Aorta (tissue), 5 donors: ENCODE results near the gene NMBR. TPM values are rescaled to one million over a fixed set of nuclear protein-coding genes. Genes with fewer than 3 reads are reported as not detected.
"Not testable (repeated sequence)": the region's sequence is repeated elsewhere in the genome, so short reads cannot be mapped to it uniquely, and the experiment has no call there.

Experiments used
- ATAC-seq: fragments of 200-7000 bp; cut with Tn5 transposase; one replicate; pipeline ENCODE4 v1.9.1; 2022; ENCODE audit warnings: moderate library complexity; ENCODE audit not compliant: low FRiP score
- DNase-seq, 2 donors: peaks; one replicate each; pipeline ENCODE4 v3.0.0-alpha.2; 2020
- H3K27ac ChIP-seq, 2 donors: one replicate each; pipeline ENCODE4 v1.5.1; 2013; ENCODE audit warnings: low read length in 2 of 2, mild to moderate bottlenecking in 2 of 2, moderate library complexity in 2 of 2, control low read depth in 1 of 2, inconsistent platforms in 1 of 2, low read depth in 1 of 2
- H3K27me3 ChIP-seq, 2 donors: one replicate each; pipeline ENCODE4 v1.6.1; 2013; ENCODE audit warnings: control low read depth in 1 of 2, low read length in 1 of 2, mild to moderate bottlenecking in 1 of 2, moderate library complexity in 1 of 2; ENCODE audit not compliant: insufficient read depth in 2 of 2, control insufficient read depth in 1 of 2
- H3K36me3 ChIP-seq, 2 donors: one replicate each; pipeline ENCODE4 v1.6.1; 2013; ENCODE audit warnings: control low read depth in 1 of 2, low read length in 1 of 2, mild to moderate bottlenecking in 1 of 2; ENCODE audit not compliant: insufficient read depth in 2 of 2, control insufficient read depth in 1 of 2
- H3K4me1 ChIP-seq, 2 donors: one replicate each; pipeline ENCODE4 v1.6.1; 2013; ENCODE audit warnings: low read length in 2 of 2, control low read depth in 1 of 2, mild to moderate bottlenecking in 1 of 2, moderate library complexity in 1 of 2; ENCODE audit not compliant: insufficient read depth in 2 of 2, control insufficient read depth in 1 of 2
- H3K4me3 ChIP-seq, 2 donors: one replicate each; pipeline ENCODE4 v1.5.1; 2013; ENCODE audit warnings: low read length in 2 of 2, control low read depth in 1 of 2, mild to moderate bottlenecking in 1 of 2
- H3K9me3 ChIP-seq: one replicate; pipeline ENCODE4 v1.6.1; 2013; ENCODE audit warnings: mild to moderate bottlenecking, low read length; ENCODE audit not compliant: control insufficient read depth
- WGBS, 2 donors: extraction: QIAGEN DNeasy Blood & Tissue Kit; methylation state at CpG; one replicate each; pipeline ENCODE4 v1.1.7; 2013; 5-methylcytosine and 5-hydroxymethylcytosine counted together
- intact Hi-C, 2 donors: fragments of 100-400 bp; cut with DNase I; formaldehyde crosslinking; loops; one replicate each; pipeline versions ENCODE4 v1.14.2 to v1.15.0; 2022
- polyA plus RNA-seq, 2 donors: library from polyadenylated mRNA; stranded (reverse); fragments of 200-250 nt; gene quantifications; one replicate each; pipeline ENCODE4 v1.2.3, GENCODE V29; 2013
- total RNA-seq, 2 donors: library from RNA; stranded (reverse); fragmentation: NEBNext Ultra II Directional; extraction: Animal tissue kit (Norgen Biotek cat#: 25700); gene quantifications; one replicate each; pipeline ENCODE4 v1.2.1, GENCODE V29; 2021
- donor health status: healthy with polysubstance abuse.
- donor health status: Bipolar disorder and iron deficiency.
- donor health status: DM: no; HTN: no; CAD: no.
- donor health status: DM: no; HTN: no; CAD: no.
- donor health status: DM: yes; HTN: yes; CAD: no.

The NMBR gene
- total and polyA plus RNA-seq, 4 donors = 0.45 TPM; not detected in 3

DNA sequence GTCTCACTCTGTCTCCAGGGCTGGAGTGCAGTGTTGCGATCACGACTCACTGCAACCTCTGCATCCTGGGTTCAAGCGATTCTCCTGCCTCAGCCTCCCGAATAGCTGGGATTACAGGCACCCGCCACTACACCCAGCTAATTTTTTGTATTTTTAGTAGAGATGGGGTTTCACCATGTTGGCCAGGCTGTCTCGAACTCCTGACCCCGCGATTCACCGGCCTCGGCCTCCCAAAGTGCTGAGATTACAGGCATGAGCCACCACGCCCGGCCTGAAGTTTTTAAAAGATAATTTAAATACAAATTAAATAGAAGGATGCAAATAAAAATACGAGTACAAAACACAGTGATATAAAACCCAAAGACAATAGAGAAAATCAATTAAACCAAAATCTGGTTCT is 5.4 kb downstream of the NMBR start:
- DNase-seq, H3K9me3 ChIP-seq, ATAC-seq, H3K27me3 ChIP-seq, intact Hi-C loops, H3K4me1 ChIP-seq, H3K27ac ChIP-seq, H3K36me3 ChIP-seq, H3K4me3 ChIP-seq: not testable (repeated sequence)
- WGBS, 2 donors = 91 to 93% methylated on average over 13 of the region's 13 CpGs

DNA sequence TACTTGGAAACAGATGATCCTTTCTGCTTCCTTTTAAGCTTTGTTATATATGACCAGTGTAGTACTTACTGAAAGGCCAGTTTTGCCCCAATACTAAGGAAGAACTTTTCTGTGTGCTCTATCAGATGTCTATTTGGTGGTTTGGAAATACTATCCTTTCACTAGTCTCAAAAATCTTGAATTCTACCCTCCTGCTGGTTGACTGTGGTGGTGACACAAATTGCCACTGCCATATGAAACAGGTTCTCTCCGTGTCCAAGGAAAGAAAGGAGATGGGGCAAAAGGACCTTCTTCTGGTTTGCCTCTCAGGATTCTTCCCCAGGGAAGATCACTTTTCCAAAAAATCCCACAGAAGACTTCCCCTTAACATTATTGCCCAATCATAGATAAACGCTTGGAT is 8.0 kb downstream of the NMBR start:
- Histone ChIP-seq H3K4me3 (no peak overlapping the region), H3K9me3 (no peaks in the 10 kb centered on the region), H3K27ac (no peak overlapping the region), H3K4me1 (no peaks in the 10 kb centered on the region), H3K36me3 (no peaks in the 10 kb centered on the region), H3K27me3 (no peaks in the 10 kb centered on the region)
- 47 to 49% methylated on average over 2 of the region's 2 CpGs for WGBS, 2 donors
- no peak for ATAC-seq
- no peak for DNase-seq
- intact Hi-C loops = no loop called here

DNA sequence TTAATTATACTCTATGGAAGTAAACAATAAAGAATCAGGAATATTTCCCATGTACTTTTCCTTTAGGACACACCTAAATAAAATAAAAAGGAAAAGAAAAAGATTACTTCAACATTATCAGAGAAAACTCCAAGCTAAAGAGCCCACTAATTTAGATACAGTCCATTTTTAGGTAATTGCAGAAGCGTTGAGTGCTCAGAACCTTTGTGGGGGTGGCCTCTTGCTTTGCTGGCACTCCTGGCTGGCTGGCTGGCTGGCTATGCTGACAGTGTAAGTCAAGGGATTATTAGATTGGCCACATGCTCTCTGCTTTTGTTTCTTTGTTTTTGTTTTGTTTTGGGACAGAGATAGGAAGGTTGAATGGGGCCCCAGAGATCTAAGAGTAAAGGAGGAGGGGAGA is 14.3 kb downstream of the NMBR start, which contains the start of gene GJE1:
Gene GJE1, plus strand, starts transcription at position 301 of the 400 bp plus-strand sequence. CDS start 234 bp downstream, outside the sequence.
- WGBS, 2 donors = 53 to 63% methylated on average over 1 of the region's 1 CpG
- no peaks in the 10 kb centered on the region for H3K27me3 ChIP-seq
- H3K4me1 ChIP-seq = no peaks in the 10 kb centered on the region
- DNase-seq (no peak), ATAC-seq (no peak)
- H3K4me3 ChIP-seq = no peak within 1 kb of the TSS
- H3K9me3 ChIP-seq = peaks cover 2% of the 10 kb centered on the region
- intact Hi-C loops = no loop called here
- no peak within 1 kb of the TSS for H3K27ac ChIP-seq
- no peaks in the 10 kb centered on the region for H3K36me3 ChIP-seq

DNA sequence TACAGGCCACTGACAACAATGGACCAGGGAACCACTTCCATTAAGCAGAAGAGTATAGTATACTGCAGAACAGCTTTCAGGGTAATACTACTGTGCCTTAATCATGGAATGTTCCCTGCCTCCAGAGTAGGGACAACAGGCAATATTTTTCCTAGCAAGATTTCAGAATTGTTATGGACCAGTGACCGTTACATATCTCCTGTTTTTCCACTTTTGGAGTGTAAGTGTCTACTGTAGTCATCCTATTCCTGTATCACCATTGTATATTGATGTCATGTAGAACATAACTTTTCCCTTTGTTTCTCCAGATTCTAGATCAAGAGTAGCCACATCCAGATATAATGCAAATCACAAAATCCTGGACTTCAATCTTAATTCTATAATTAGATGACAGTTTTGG is 16.1 kb downstream of the NMBR start:
- H3K4me1 ChIP-seq = no peaks in the 10 kb centered on the region
- intact Hi-C loops = no loop called here
- H3K36me3 ChIP-seq = no peaks in the 10 kb centered on the region
- peaks cover 2% of the 10 kb centered on the region for H3K9me3 ChIP-seq
- H3K4me3 ChIP-seq = no peak overlapping the region
- DNase-seq (no peak), ATAC-seq (no peak)
- WGBS, 2 donors = 87 to 92% methylated on average over 1 of the region's 1 CpG
- H3K27ac ChIP-seq = no peak overlapping the region
- no peaks in the 10 kb centered on the region for H3K27me3 ChIP-seq

DNA sequence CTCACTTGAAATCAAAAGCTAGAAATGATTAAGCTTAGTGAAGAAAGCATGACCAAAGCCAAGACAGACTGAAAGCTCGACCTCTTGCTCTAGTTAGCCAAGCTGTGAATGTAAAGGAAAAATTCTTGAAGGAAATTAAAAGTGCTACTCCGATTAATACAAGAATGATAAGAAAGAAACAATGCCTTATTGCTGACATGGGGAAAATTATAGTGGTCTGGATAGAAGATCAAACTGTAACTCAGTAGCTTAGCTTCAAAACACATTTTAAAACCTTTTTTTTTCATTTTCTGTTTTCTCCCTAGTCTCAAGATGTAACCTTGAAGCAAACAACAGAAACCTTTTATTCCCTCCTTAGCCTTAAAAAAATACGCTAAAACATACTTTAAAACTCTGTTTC is 25.6 kb downstream of the NMBR start:
- no peaks in the 10 kb centered on the region for H3K9me3 ChIP-seq
- no peak overlapping the region for H3K27ac ChIP-seq
- DNase-seq = no peak
- no peaks in the 10 kb centered on the region for H3K4me1 ChIP-seq
- intact Hi-C loops = no loop called here
- 83 to 85% methylated on average over 3 of the region's 3 CpGs for WGBS, 2 donors
- no peaks in the 10 kb centered on the region for H3K27me3 ChIP-seq
- no peaks in the 10 kb centered on the region for H3K36me3 ChIP-seq
- ATAC-seq = no peak
- no peak overlapping the region for H3K4me3 ChIP-seq

DNA sequence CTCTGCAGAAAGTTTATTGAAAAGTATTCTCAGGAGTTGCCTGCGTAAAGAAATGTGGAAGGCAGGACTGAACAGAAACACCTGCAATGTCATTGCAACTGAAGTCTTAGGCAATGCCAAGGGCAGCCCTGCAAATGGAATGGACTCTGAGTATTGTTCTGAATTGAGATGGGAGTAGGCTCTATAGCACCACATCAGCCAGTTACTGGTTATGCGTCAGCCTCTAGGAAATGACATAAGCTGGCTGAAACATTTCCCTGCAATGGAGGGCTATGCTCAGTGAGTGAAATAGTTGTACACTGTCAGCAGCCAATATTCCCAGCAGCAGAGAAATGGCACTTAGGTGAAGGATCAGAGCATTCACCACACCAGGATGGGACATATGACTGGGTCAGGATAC is 28.0 kb downstream of the NMBR start:
- WGBS, 2 donors = 88 to 92% methylated on average over 2 of the region's 2 CpGs
- Histone ChIP-seq H3K36me3 (no peaks in the 10 kb centered on the region), H3K27ac (no peak overlapping the region), H3K4me3 (no peak overlapping the region), H3K9me3 (no peaks in the 10 kb centered on the region), H3K27me3 (no peaks in the 10 kb centered on the region), H3K4me1 (no peaks in the 10 kb centered on the region)
- no peak for DNase-seq
- intact Hi-C loops = loop anchor here (10.0 kb wide), 2 partner anchors 434 to 444 kb away; no protein-coding TSS in a partner anchor
- ATAC-seq = no peak

DNA sequence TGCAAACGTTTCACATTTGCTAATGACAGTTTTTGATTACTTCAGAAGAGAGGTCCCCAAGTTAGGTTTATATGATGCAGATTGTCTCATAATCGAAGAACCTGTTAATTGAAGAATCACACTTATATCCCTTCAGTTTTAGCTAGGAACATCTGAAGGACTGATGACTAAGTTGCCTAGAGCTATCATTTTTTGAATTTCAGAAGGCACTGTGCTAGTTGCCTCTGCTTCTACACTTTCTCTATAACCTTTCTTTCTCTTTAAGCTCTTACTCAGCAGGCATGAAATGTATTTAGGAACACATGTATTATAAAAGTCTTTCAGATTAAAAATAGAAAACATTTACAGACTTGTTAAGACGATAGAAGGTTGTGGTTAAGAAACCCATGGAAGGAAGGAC is 28.6 kb downstream of the NMBR start:
- ATAC-seq (no peak), DNase-seq (no peak)
- 60 to 61% methylated on average over 3 of the region's 3 CpGs for WGBS, 2 donors
- no peak overlapping the region for H3K27ac ChIP-seq
- no peaks in the 10 kb centered on the region for H3K4me1 ChIP-seq
- H3K36me3 ChIP-seq = no peaks in the 10 kb centered on the region
- no peak overlapping the region for H3K4me3 ChIP-seq
- no peaks in the 10 kb centered on the region for H3K9me3 ChIP-seq
- intact Hi-C loops = loop anchor here (10.0 kb wide), 2 partner anchors 434 to 444 kb away; no protein-coding TSS in a partner anchor
- H3K27me3 ChIP-seq = no peaks in the 10 kb centered on the region

DNA sequence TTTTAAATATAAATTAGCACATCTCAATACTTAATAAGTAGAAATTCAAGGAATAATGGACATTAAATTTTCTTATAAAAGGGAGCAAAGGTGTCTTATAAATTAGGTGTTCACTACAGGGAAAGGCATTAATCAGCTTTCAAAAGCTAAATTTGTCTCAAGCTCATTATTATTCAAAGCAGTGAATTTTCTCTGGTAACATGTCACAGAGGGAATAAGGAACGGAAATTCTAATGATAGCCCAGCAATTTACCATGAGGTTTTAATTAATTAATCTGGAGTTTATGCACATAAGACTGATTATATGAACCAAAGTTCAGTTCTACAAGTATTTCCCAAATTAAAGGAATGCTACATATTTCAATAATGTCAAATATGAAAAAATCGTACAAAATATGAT is 29.6 kb downstream of the NMBR start:
- WGBS, 2 donors = 71 to 73% methylated on average over 2 of the region's 2 CpGs

DNA sequence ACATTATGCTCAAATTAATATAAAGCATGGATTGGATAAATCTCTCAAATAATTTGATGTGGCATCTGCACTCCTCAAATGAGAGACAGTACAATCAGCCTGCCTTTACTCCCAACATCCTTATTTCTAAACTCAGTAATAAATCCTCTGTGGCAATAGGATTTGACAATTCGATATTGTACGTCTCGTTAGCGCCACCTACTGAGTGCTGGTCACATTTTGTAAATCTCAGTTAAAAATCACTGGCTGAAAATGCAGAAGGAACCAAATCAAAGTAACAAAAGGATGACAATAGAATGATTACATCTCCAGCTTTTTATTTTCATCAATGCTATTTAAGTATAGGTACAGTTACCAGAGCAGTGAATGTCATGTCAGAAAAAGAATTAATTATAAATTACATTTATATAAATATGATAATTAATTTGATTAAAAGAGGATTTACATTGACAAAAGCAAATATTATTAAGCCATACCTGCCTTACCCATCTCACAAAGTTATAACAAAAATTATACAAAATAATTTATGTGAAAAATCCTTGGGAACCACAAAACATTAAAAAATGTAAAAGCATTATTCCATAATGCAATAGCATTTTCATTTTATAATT is 34.4 kb downstream of the NMBR start:
- intact Hi-C loops = loop anchor here (5.0 to 10.0 kb wide), 3 partner anchors 125 to 438 kb away; no protein-coding TSS in a partner anchor
- no peaks in the 10 kb centered on the region for H3K9me3 ChIP-seq
- H3K27ac ChIP-seq = no peak overlapping the region
- no peaks in the 10 kb centered on the region for H3K36me3 ChIP-seq
- peak; percentile 75 to 83 for DNase-seq
- ATAC-seq = no peak
- no peaks in the 10 kb centered on the region for H3K27me3 ChIP-seq
- H3K4me1 ChIP-seq = no peaks in the 10 kb centered on the region
- no peak overlapping the region for H3K4me3 ChIP-seq
- WGBS, 2 donors = 0 to 1% methylated on average over 4 of the region's 4 CpGs

More for the DNA sequence above, 29.6 kb downstream of the NMBR start:
- no peak for ATAC-seq
- no peak for DNase-seq
- Histone ChIP-seq H3K4me1 (no peaks in the 10 kb centered on the region), H3K4me3 (no peak overlapping the region), H3K27me3 (no peaks in the 10 kb centered on the region), H3K36me3 (no peaks in the 10 kb centered on the region), H3K9me3 (no peaks in the 10 kb centered on the region), H3K27ac (no peak overlapping the region)
- intact Hi-C loops = loop anchor here (10.0 kb wide), 2 partner anchors 433 to 443 kb away; no protein-coding TSS in a partner anchor
